Skin epidermis (tissue), 12 donors: ENCODE data around the gene MEIOB.
"Not testable (repeated sequence)": the region's sequence is repeated elsewhere in the genome, so short reads cannot be mapped to it uniquely, and the experiment has no call there.

Experiments used
- H3K27ac ChIP-seq, 21 experiments: fragments of 200-600 bp; sonication (generic) in 11 of 21; one replicate each; pipeline ENCODE4 v1.5.0; 2020; ENCODE audit warnings: mild to moderate bottlenecking in 3 of 21, inconsistent platforms in 2 of 21, moderate library complexity in 2 of 21
- H3K4me3 ChIP-seq, 7 experiments: fragments of 200-600 bp; sonication (generic) in 2 of 7; one replicate each; pipeline ENCODE4 v1.5.0; 2020; ENCODE audit warnings: inconsistent platforms in 2 of 7, mild to moderate bottlenecking in 2 of 7, moderate library complexity in 1 of 7

Gene MEIOB

GRCh38 chr16:1819611-1820010 lies 52.4 kb downstream of the MEIOB start:
- Histone ChIP-seq H3K4me3 (no peak overlapping the region), H3K27ac (no peak overlapping the region)

- no peak overlapping the region for H3K27ac ChIP-seq
- H3K4me3 ChIP-seq = no peak overlapping the region
Measured at GRCh38 chr16:1818873-1819525, 53.0 kb downstream of the MEIOB start.

- no peak overlapping the region for H3K4me3 ChIP-seq
- no peak overlapping the region for H3K27ac ChIP-seq
Measured at GRCh38 chr16:1818204-1818872, 53.6 kb downstream of the MEIOB start.

GRCh38 chr16:1817716-1818115 lies 54.2 kb downstream of the MEIOB start:
- Histone ChIP-seq H3K4me3 (no peak overlapping the region), H3K27ac (no peak overlapping the region)

DNA sequence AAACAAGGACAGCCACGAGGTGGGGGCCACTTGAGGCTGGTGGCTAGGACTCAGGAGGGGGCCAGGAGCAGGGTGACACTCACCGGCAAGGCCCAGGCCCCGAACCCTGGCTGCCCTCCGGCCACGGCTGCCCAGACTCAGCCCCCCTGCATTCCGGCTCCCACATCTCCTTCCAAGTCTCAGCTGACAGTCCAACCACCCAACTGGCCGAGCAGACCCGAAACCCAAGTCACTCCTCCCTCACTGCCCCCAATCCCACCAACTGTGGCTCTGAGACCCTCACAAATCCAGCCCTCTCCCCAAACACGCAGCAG lies 54.7 kb downstream of the MEIOB start:
- no peak overlapping the region for H3K4me3 ChIP-seq
- no peak overlapping the region for H3K27ac ChIP-seq

GRCh38 chr16:1816396-1817275 lies 55.3 kb downstream of the MEIOB start:
- Histone ChIP-seq H3K4me3 (no peak overlapping the region), H3K27ac (no peak overlapping the region)

GRCh38 chr16:1815461-1815860 lies 56.5 kb downstream of the MEIOB start:
- no peak overlapping the region for H3K27ac ChIP-seq
- H3K4me3 ChIP-seq = no peak overlapping the region

- no peak overlapping the region for H3K27ac ChIP-seq
Measured at GRCh38 chr16:1812732-1813163, 59.2 kb downstream of the MEIOB start.

DNA sequence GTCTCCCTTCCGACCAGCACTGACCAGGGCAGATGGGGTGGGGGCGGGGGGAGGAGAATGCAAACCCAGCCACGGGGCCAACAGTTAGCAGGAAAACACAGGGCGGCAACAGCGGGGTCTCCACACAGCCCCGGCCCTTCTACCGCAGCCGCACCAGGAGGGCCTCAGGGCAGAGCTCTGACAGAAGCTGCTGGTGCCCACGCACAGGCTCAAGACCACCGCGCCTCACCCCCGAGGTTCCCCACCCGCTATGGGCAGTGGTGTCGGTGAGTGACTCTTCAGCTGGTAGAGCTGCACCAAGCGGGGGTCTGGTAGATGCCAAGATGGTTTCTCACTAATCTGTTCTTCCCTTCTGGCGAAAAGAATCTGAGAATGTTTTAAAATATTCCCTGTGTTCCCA lies 61.4 kb downstream of the MEIOB start:
- H3K27ac ChIP-seq = no peak overlapping the region
- no peak overlapping the region for H3K4me3 ChIP-seq

More at GRCh38 chr16:1812732-1813163, 59.2 kb downstream of the MEIOB start:
- no peak overlapping the region for H3K4me3 ChIP-seq

DNA sequence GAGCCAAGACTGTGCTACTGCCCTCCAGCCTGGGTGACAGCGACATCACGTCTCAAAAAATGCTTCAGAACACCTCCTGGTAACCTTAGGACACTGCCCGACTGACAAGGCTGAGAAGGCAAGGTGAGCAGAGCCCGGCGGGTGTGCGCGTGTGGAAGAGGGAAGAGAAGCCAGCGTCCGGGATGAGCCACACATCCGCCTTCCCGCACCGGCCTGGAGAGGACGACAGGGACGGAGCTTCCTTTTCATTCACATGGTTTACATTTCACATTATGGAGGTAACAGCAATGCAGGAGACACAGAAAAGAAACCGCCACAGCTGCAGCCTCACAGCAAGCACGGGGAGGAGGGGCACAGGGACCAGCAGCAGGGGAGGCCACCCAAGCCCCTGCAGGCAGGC lies 61.9 kb downstream of the MEIOB start:
- H3K4me3 ChIP-seq = no peak overlapping the region
- no peak overlapping the region for H3K27ac ChIP-seq

DNA sequence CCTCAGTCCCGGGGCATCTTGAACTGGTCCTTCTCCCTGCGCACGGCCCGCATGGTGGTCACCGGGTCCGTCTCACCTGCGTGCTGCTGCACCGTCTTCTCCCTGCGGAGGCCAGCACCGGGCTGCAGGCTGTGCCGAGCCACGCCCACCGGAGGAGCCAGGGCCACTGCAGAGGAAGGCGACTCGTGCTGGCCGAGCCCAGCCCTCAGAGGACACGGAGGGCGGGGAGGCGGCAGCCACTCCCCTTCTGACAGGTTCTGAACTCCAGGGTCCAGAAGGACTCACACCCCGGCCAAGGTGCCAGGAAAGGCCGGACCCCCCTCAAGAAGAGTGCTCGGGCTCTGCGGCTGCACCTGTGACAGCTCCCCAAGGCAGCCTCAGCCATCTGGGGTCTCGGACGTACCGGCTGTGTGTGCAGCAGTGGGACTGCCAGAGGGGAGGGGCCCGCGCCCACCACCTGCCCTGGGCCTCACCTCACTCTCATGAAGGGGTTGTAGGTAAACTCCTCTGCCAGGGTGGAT lies 62.6 kb downstream of the MEIOB start:
- Histone ChIP-seq H3K4me3 (no peak overlapping the region), H3K27ac (no peak overlapping the region)

DNA sequence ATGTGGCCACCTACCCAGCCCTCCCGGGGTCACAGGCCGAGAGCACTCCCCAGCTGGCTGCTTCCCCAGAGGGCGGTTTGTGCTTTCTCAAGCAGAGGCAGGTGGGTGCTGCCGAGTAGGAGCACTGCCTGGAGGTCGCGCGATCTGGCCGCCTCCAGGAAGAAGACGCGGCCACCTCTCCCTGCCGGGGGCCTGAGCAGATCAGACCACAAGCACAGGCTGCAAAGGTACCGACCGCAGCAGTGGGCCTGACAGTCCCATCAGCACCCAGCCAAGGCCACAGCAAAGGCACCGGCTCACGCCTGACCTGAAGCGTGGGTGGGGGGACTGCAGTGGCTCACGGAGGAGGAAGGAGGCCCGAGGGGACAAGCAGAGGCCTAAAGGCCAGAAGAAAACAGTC lies 63.3 kb downstream of the MEIOB start:
- H3K4me3 ChIP-seq = no peak overlapping the region
- no peak overlapping the region for H3K27ac ChIP-seq

DNA sequence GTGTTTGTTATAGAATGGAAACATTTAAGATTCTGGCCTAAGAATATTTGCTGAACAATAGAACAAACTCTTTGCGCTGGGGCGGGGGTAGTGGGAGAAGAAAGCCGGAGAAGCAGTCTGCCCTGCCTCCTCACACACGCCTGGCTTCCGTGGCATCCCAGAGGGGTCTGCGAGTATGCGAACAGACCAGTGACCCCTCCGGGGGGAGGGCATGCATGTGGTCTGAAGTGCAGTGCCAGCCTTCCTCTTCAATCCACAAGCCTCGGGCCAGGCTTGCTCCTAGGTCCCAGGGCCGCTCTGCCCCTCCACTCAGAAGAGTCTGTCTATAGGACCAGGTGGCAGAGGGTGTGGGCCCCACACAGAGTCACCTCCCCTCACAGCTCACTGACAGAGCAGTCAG lies 64.3 kb downstream of the MEIOB start:
- no peak overlapping the region for H3K27ac ChIP-seq
- H3K4me3 ChIP-seq = no peak overlapping the region

GRCh38 chr16:1800701-1801100 lies 71.3 kb downstream of the MEIOB start:
- Histone ChIP-seq H3K27ac (no peak overlapping the region), H3K4me3 (no peak overlapping the region)

- H3K4me3 ChIP-seq, H3K27ac ChIP-seq: not testable (repeated sequence)
Measured at GRCh38 chr16:1799263-1799662, 72.7 kb downstream of the MEIOB start.

GRCh38 chr16:1794908-1795666 lies 76.9 kb downstream of the MEIOB start:
- Histone ChIP-seq H3K27ac (no peak overlapping the region), H3K4me3 (no peak overlapping the region)

DNA sequence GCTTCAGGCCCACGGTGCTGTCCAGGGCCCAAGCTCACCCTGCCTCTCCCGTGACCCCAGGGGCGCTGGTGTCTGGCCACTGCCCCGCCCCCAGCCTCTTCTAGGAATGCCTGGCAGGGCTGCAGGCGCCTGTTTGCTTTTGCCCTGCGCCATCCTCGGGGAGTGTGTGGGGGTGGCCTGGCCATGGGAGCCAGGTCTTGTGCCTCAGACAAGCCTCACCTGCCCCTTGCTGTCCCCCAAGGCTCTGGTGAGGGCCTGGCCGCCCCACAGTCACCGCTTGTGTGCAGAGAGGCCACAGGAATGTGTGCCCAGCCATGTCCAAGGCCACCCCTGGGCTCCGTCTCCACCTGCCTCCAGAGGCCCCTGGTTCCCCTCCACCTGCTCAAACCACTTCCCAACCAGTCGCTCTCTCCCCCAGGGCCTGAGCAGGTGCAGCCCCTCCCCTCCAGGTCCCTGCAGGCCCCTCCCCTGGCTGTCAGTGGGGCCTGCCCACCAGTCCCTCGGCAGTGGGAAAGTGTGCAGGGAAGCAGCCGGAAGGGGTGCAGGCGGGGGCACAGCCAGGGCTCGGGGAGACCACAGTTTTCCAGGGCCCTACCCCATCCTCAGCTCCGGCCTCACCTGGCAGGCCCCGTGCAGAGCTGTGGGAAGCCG lies 77.6 kb downstream of the MEIOB start:
- Histone ChIP-seq H3K27ac (no peak overlapping the region), H3K4me3 (no peak overlapping the region)

- H3K4me3 ChIP-seq = no peak within 1 kb of the TSS
- no peak within 1 kb of the TSS for H3K27ac ChIP-seq
Measured at GRCh38 chr16:1793578-1794220, 78.3 kb downstream of the MEIOB start, which contains the start of gene IGFALS. Gene IGFALS, minus strand, starts transcription at chr16:1793705. Its CDS starts 53 bp downstream, at chr16:1793652.
